GM20431 (cell line): ENCODE data around the gene ADAMTS5.

ENCODE experiments used
- in situ Hi-C: fragments of 300-500 bp; cut with MseI, MboI; formaldehyde crosslinking; loops from one replicate; pipeline ENCODE4 v1.15.0; 2020; ENCODE audit warnings: low sequenced_read_pairs; ENCODE audit not compliant: unreplicated experiment

Gene ADAMTS5

GRCh38 chr21:26909972-26910371 is 56.9 kb downstream of the ADAMTS5 start:
- in situ Hi-C loops = no loop called here

GRCh38 chr21:26900980-26901379 is 65.9 kb downstream of the ADAMTS5 start:
- in situ Hi-C loops = no loop called here

DNA sequence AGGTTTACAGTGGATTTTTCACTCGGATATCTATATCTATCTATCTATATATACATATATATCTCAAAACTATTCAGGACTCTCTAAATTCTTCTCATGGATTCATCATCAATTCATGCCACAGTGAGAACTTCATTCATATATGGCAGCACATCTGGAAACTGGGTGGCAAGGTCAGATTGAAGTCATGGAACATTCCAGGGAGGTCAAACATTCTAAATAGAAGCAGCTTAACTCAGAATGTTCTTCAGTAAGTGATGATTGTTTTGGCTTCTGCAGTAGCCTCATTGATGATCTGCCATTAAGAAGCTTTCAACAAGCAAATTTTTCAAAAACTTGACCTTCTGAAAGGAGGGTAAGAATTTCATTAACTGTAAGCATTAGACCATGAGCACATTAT is 74.7 kb downstream of the ADAMTS5 start:
- in situ Hi-C loops = no loop called here

- in situ Hi-C loops = no loop called here
Measured at GRCh38 chr21:26888931-26889330, 78.0 kb downstream of the ADAMTS5 start.

GRCh38 chr21:26888256-26888655 is 78.6 kb downstream of the ADAMTS5 start:
- in situ Hi-C loops = no loop called here

- in situ Hi-C loops = no loop called here
Measured at GRCh38 chr21:26887251-26887650, 79.6 kb downstream of the ADAMTS5 start.

DNA sequence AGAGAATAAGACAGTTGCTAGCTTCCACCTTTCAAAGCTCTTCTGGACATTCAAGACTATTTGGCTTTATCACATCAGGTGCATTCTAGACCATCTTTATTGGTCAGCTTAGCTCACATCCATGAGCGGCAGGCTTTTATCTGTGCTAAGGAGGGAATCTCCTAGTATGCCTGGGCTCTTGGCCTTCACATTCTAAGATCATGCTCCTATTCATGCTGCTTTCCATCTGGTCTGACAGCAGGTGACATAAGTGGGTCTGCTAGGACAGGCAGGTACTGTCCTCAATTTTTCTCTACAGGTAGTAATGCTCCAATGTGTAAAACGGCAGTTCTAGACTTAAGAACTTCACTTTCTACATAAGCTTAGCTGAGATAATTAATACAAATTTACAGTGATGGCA is 82.5 kb downstream of the ADAMTS5 start:
- in situ Hi-C loops = no loop called here

GRCh38 chr21:26883768-26884167 is 83.1 kb downstream of the ADAMTS5 start:
- in situ Hi-C loops = no loop called here

DNA sequence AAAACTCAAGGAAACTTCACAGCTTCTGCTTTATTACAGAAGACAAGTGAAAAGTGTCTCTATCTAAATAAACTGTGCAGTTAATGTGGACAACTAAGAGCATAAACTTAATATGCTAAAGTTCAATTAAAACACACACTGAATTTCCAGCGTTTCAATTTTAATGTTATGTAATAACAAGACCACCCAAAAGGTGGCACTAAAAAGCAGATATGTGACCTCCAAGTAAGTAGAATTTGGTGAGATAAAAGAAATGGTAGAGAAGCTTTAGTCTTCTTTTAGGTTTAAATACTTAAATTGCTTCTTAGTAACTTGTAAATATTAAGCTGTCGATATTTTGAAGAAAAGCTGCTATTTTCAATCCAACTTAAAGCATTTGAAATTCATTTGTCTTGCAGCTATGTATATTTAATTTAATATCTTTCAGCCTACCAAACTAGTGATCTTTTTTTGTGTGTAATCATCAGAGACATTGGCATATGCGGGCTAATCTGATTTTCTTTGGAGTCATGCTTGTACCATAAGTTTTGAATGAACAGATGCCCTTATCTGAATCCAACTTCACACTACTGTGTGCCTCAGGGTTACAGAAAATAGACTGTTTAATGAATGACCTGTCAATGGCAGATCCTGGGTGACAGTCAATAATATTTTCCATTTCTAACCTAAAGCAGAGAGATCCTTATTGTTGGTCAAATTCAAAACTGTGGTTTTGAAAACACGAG is 85.2 kb downstream of the ADAMTS5 start:
- in situ Hi-C loops = no loop called here

- in situ Hi-C loops = no loop called here
Measured at GRCh38 chr21:26877018-26877417, 89.9 kb downstream of the ADAMTS5 start.

- in situ Hi-C loops = loop anchor here (25.0 kb wide), 1 partner anchor 813 kb away; no protein-coding TSS in a partner anchor
Measured at GRCh38 chr21:26874347-26874746, 92.5 kb downstream of the ADAMTS5 start.
